B cell (primary cell): ENCODE data around the gene TWF2.

Source experiments
- EZH2 ChIP-seq: IDR thresholded peaks from 2 replicates; pipeline ENCODE4 v1.6.1; 2012; ENCODE audit warnings: borderline replicate concordance, low read depth, mild to moderate bottlenecking, moderate library complexity, low read length; ENCODE audit not compliant: insufficient read depth, poor library complexity, severe bottlenecking
- TF ChIP-seq, protein P1 (sequence below): fragments of 200-600 bp; IDR thresholded peaks from one replicate; pipeline ENCODE4 v1.8.0; 2022; ENCODE audit warnings: antibody characterized with exemption, mild to moderate bottlenecking

DNA sequence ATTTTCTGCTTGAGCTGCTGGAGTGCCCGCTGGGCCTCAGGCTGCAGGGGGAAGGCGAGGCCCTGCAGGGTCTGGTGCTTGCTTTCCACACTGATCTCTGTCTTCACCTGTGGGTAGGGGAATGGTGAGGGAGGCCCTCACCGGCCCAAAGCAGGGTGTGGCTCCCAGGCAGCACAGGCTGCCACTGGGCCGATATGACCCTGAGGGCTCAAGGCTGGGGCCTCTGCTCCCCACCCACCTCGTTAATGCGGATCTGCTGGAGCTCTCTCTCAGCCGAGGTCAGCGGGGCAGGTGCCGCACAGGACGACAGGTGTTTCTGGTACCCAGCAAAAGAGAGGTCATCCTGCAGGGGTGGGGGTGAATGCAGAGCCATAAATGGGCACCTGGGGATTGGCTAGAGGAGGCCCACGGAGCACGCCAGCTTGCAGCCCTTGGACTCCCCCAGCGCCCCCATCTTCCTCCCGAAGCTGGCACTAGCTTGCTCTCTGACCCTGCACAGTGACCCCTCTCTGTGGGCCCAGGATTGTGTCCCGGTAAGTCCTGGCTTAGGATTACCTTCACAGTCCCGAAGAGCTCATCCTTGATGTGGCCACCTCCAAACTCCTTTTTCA lies 8.0 kb downstream of the TWF2 start:
- TF ChIP-seq, protein P1, sequence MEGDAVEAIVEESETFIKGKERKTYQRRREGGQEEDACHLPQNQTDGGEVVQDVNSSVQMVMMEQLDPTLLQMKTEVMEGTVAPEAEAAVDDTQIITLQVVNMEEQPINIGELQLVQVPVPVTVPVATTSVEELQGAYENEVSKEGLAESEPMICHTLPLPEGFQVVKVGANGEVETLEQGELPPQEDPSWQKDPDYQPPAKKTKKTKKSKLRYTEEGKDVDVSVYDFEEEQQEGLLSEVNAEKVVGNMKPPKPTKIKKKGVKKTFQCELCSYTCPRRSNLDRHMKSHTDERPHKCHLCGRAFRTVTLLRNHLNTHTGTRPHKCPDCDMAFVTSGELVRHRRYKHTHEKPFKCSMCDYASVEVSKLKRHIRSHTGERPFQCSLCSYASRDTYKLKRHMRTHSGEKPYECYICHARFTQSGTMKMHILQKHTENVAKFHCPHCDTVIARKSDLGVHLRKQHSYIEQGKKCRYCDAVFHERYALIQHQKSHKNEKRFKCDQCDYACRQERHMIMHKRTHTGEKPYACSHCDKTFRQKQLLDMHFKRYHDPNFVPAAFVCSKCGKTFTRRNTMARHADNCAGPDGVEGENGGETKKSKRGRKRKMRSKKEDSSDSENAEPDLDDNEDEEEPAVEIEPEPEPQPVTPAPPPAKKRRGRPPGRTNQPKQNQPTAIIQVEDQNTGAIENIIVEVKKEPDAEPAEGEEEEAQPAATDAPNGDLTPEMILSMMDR: no peak
- TF ChIP-seq EZH2: no peak
